Ishikawa (cell line): ENCODE results near the gene MACROD2.

ENCODE experiments used
- CEBPB ChIP-seq: IDR thresholded peaks from 2 replicates; pipeline ENCODE4 v1.6.1; 2012
- EP300 ChIP-seq: IDR thresholded peaks from 2 replicates; pipeline ENCODE4 v1.6.1; 2012; ENCODE audit warnings: borderline replicate concordance
- MAX ChIP-seq: IDR thresholded peaks from 2 replicates; pipeline ENCODE4 v1.6.1; 2012
- TEAD4 ChIP-seq: IDR thresholded peaks from 2 replicates; pipeline ENCODE4 v1.6.1; 2012
- ZBTB7A ChIP-seq: IDR thresholded peaks from 2 replicates; pipeline ENCODE4 v1.6.1; 2012; ENCODE audit warnings: low read depth

- no peak for TF ChIP-seq EP300
- no peak for TF ChIP-seq ZBTB7A
- TF ChIP-seq TEAD4, result no peak
- TF ChIP-seq CEBPB, result no peak
- no peak for TF ChIP-seq MAX
These were observed 794.9 kb downstream of the MACROD2 start for GRCh38 chr20:14790190-14790589.
